Progenitor cell of endocrine pancreas (in vitro differentiated cells): ENCODE results near the gene SPSB1. TPM values are rescaled to one million over a fixed set of nuclear protein-coding genes. Genes with fewer than 3 reads are reported as not detected.

Experiments used
- DNase-seq: peaks from one replicate; pipeline ENCODE4 v3.0.0; 2021; ENCODE audit warnings: low spot score; ENCODE audit not compliant: unreplicated experiment
- H3K27ac Mint-ChIP-seq: 2 replicates; pipeline ENCODE4 v1.8.0; 2021; ENCODE audit warnings: mild to moderate bottlenecking, moderate library complexity, mixed read lengths
- H3K27me3 Mint-ChIP-seq: 2 replicates; pipeline ENCODE4 v1.8.0; 2021; ENCODE audit warnings: mixed read lengths
- H3K36me3 Mint-ChIP-seq: 2 replicates; pipeline ENCODE4 v1.8.0; 2022; ENCODE audit warnings: mixed read lengths; ENCODE audit not compliant: insufficient read depth
- H3K4me1 Mint-ChIP-seq: 2 replicates; pipeline ENCODE4 v1.8.0; 2021; ENCODE audit warnings: low read depth, mixed read lengths
- H3K4me3 Mint-ChIP-seq: 2 replicates; pipeline ENCODE4 v1.8.0; 2021; ENCODE audit warnings: low read depth, mild to moderate bottlenecking, moderate library complexity, mixed read lengths
- H3K9me3 Mint-ChIP-seq: 2 replicates; pipeline ENCODE4 v1.8.0; 2021; ENCODE audit warnings: low read depth, mixed read lengths
- total RNA-seq: library from RNA; stranded (reverse); gene quantifications from 2 replicates; pipeline ENCODE4 v1.2.1, GENCODE V29; 2021
- TF ChIP-seq, protein P1 (sequence below): fragments of 200-600 bp; sonication (generic); IDR thresholded peaks from one replicate; pipeline ENCODE4 v1.5.0; 2021; ENCODE audit warnings: antibody characterized with exemption, mild to moderate bottlenecking; ENCODE audit not compliant: unreplicated experiment

The SPSB1 gene
- total RNA-seq, 1 donor from 2014 or later, result 6.6 TPM

DNA sequence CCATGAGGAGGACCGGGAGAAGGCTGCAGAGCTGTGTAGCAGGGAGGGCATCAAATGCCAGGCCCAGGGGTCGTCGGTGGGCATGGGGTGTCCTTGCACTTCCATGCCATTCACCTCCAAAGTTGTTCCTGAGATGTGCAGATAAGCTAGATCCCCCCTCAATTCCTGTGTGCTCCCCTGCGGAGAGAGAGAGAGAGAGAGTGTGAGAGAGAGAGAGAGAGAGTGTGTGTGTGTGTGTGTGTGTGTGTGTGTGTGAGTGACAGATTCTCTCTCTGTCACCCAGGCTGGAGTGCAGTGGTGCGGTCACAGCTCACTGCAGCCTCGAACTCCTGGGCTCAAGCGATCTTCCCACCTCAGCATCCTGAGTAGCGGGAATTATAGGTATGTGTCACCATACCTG, 16.4 kb downstream of the SPSB1 start:
- TF ChIP-seq, protein P1, sequence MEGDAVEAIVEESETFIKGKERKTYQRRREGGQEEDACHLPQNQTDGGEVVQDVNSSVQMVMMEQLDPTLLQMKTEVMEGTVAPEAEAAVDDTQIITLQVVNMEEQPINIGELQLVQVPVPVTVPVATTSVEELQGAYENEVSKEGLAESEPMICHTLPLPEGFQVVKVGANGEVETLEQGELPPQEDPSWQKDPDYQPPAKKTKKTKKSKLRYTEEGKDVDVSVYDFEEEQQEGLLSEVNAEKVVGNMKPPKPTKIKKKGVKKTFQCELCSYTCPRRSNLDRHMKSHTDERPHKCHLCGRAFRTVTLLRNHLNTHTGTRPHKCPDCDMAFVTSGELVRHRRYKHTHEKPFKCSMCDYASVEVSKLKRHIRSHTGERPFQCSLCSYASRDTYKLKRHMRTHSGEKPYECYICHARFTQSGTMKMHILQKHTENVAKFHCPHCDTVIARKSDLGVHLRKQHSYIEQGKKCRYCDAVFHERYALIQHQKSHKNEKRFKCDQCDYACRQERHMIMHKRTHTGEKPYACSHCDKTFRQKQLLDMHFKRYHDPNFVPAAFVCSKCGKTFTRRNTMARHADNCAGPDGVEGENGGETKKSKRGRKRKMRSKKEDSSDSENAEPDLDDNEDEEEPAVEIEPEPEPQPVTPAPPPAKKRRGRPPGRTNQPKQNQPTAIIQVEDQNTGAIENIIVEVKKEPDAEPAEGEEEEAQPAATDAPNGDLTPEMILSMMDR, result no peak
- H3K4me1 Mint-ChIP-seq, result no peaks in the 10 kb centered on the region
- no peaks in the 10 kb centered on the region for H3K36me3 Mint-ChIP-seq
- no peaks in the 10 kb centered on the region for H3K9me3 Mint-ChIP-seq
- H3K27ac Mint-ChIP-seq, result no peak overlapping the region
- no peaks in the 10 kb centered on the region for H3K27me3 Mint-ChIP-seq
- no peak for DNase-seq
- H3K4me3 Mint-ChIP-seq, result no peak overlapping the region

DNA sequence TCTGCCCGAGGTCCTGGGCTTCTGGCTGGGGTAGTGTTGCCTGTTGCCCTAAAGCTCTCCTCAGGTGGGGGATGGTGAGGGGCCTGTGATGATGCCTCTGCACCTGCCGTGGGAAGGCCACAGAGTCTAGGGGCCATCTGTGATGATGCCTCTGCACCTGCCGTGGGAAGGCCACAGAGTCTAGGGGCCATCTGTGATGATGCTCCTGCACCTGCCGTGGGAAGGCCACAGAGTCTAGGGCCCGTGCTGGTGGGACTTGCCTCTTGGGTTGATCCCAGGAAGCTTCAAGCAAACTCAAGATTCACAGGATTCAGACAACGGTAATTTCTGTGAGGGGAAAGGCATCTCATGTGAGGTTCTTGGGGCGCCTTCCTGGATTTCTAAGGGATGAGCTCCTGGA, 17.3 kb downstream of the SPSB1 start:
- TF ChIP-seq, protein P1, result no peak
- no peak for DNase-seq
- Mint-ChIP-seq H3K27ac (no peak overlapping the region), H3K4me1 (no peaks in the 10 kb centered on the region), H3K36me3 (no peaks in the 10 kb centered on the region), H3K27me3 (no peaks in the 10 kb centered on the region), H3K9me3 (no peaks in the 10 kb centered on the region), H3K4me3 (no peak overlapping the region)

DNA sequence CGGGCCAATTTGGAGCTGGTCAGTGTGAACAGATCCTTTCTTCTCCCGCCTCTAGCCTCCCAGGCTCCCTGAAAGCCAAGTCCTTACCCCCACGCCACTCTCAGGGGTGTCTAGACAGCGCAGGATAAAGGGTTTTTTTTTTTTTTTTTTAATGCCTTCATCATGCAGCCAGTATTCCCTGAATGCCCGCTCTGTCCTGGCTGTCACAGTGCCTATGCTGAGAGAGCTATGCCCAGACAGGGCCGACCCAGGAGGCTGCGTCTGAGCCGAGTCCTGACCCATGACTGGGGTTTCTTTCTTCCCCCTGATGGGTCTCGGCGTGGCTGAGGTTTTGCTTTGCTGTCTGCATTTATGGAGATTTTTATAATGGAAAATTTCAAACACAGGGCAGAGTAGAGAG, 18.3 kb downstream of the SPSB1 start:
- peak overlapping the region; percentile 20 for H3K27ac Mint-ChIP-seq
- no peaks in the 10 kb centered on the region for H3K36me3 Mint-ChIP-seq

DNA sequence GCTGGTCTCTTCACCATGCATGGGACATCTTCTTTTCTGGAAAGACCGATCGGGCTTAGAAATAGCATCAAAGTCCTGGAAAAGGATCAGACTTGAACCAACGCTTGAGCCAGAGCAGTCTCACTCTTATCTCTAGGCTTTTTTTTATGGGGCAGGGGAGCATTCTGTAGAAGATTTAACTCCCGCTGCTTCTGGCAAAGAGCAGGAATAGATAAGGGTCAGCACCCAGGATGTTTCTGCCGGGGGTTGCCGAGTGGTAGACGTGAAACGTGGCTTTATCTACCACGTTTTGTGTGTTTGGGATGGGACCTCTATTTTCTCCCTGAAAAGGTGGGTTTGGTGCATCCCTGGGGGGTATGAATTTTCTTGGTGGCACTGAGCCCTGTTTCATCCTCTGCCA, 18.8 kb downstream of the SPSB1 start:
- no peak for DNase-seq
- no peak overlapping the region for H3K4me3 Mint-ChIP-seq
- no peaks in the 10 kb centered on the region for H3K9me3 Mint-ChIP-seq
- TF ChIP-seq, protein P1, result no peak
- H3K27me3 Mint-ChIP-seq, result no peaks in the 10 kb centered on the region
- H3K36me3 Mint-ChIP-seq, result no peaks in the 10 kb centered on the region
- no peaks in the 10 kb centered on the region for H3K4me1 Mint-ChIP-seq
- H3K27ac Mint-ChIP-seq, result peak overlapping the region; percentile 20

More for the DNA sequence above, 18.3 kb downstream of the SPSB1 start:
- DNase-seq, result no peak
- H3K27me3 Mint-ChIP-seq, result no peaks in the 10 kb centered on the region
- no peaks in the 10 kb centered on the region for H3K4me1 Mint-ChIP-seq
- no peaks in the 10 kb centered on the region for H3K9me3 Mint-ChIP-seq
- TF ChIP-seq, protein P1, result no peak
- no peak overlapping the region for H3K4me3 Mint-ChIP-seq

DNA sequence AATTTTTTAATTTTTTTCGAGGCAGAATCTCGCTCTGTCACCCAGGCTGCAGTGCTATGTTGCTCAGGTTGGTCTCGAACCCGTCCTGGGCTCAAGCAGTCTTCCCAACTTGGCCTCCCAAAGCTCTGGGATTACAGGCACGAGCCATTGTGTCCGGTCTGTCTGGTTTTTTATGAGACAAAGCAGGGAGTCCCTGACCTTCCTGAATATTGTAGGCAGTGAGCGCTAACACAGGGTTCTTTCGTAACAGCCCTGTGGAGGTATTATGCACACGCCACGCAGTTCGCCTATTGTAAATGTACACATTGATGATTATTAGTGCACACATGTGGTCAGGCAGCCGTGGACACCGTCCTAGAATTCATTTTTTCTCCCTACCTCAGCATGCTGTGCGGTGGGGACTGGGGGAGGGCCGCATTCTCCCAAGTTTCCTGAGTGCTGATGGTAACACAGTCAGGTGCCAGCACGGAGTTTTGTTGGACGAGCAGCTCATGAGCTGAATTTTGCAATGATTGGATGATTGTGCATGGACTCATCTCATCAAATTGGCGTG, 19.6 kb downstream of the SPSB1 start:
- no peaks in the 10 kb centered on the region for H3K9me3 Mint-ChIP-seq
- no peak overlapping the region for H3K27ac Mint-ChIP-seq
- no peak overlapping the region for H3K4me3 Mint-ChIP-seq

More for the DNA sequence above, 19.6 kb downstream of the SPSB1 start:
- H3K36me3 Mint-ChIP-seq, result no peaks in the 10 kb centered on the region
- TF ChIP-seq, protein P1, result no peak
- no peaks in the 10 kb centered on the region for H3K27me3 Mint-ChIP-seq
- no peak for DNase-seq
- H3K4me1 Mint-ChIP-seq, result no peaks in the 10 kb centered on the region
